Ishikawa (cell line): ENCODE results near the gene ZNF280D.

Experiments
- CEBPB ChIP-seq: IDR thresholded peaks from 2 replicates; pipeline ENCODE4 v1.6.1; 2012
- CREB1 ChIP-seq: IDR thresholded peaks from 2 replicates; pipeline ENCODE4 v1.6.1; 2012; ENCODE audit warnings: low read depth
- EGR1 ChIP-seq: IDR thresholded peaks from 2 replicates; pipeline ENCODE4 v1.6.1; 2012
- EP300 ChIP-seq: IDR thresholded peaks from 2 replicates; pipeline ENCODE4 v1.6.1; 2012; ENCODE audit warnings: borderline replicate concordance
- FOXM1 ChIP-seq: IDR thresholded peaks from 2 replicates; pipeline ENCODE4 v1.6.1; 2012; ENCODE audit warnings: low read depth, borderline replicate concordance
- NFIC ChIP-seq: IDR thresholded peaks from 2 replicates; pipeline ENCODE4 v1.6.1; 2012
- RAD21 ChIP-seq: IDR thresholded peaks from 2 replicates; pipeline ENCODE4 v1.6.1; 2012; ENCODE audit warnings: low read depth
- REST ChIP-seq: IDR thresholded peaks from 2 replicates; pipeline ENCODE4 v1.6.1; 2012; ENCODE audit warnings: low read depth, mild to moderate bottlenecking
- TAF1 ChIP-seq: IDR thresholded peaks from 2 replicates; pipeline ENCODE4 v1.6.1; 2012; ENCODE audit warnings: low read depth, mild to moderate bottlenecking
- TCF12 ChIP-seq: IDR thresholded peaks from 2 replicates; pipeline ENCODE4 v1.6.1; 2012; ENCODE audit warnings: low read depth
- TEAD4 ChIP-seq: IDR thresholded peaks from 2 replicates; pipeline ENCODE4 v1.6.1; 2012
- YY1 ChIP-seq: IDR thresholded peaks from 2 replicates; pipeline ENCODE4 v1.6.1; 2012; ENCODE audit warnings: low read depth
- ZBTB7A ChIP-seq: IDR thresholded peaks from 2 replicates; pipeline ENCODE4 v1.6.1; 2012; ENCODE audit warnings: low read depth
- TF ChIP-seq, protein P1 (sequence below): IDR thresholded peaks from 2 replicates; pipeline ENCODE4 v1.6.1; 2012
- TF ChIP-seq, protein P2 (sequence below): IDR thresholded peaks from 2 replicates; pipeline ENCODE4 v1.6.1; 2012

Gene ZNF280D

GRCh38 chr15:56749982-56750381 is 16.7 kb upstream of the ZNF280D start:
- TF ChIP-seq EGR1 (no peak), CEBPB (no peak), FOXM1 (no peak), RAD21 (no peak), TCF12 (no peak), NFIC (no peak), CREB1 (no peak), YY1 (no peak), ZBTB7A (no peak), TEAD4 (no peak), EP300 (no peak), REST (no peak)
- TF ChIP-seq, protein P1, sequence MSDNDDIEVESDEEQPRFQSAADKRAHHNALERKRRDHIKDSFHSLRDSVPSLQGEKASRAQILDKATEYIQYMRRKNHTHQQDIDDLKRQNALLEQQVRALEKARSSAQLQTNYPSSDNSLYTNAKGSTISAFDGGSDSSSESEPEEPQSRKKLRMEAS: no peak
- TF ChIP-seq, protein P2, sequence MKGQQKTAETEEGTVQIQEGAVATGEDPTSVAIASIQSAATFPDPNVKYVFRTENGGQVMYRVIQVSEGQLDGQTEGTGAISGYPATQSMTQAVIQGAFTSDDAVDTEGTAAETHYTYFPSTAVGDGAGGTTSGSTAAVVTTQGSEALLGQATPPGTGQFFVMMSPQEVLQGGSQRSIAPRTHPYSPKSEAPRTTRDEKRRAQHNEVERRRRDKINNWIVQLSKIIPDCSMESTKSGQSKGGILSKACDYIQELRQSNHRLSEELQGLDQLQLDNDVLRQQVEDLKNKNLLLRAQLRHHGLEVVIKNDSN: no peak

- TF ChIP-seq TEAD4 (no peak), CREB1 (no peak), EP300 (no peak), FOXM1 (no peak), TCF12 (no peak)
Observed at GRCh38 chr15:56744701-56745683, 11.7 kb upstream of the ZNF280D start.

DNA sequence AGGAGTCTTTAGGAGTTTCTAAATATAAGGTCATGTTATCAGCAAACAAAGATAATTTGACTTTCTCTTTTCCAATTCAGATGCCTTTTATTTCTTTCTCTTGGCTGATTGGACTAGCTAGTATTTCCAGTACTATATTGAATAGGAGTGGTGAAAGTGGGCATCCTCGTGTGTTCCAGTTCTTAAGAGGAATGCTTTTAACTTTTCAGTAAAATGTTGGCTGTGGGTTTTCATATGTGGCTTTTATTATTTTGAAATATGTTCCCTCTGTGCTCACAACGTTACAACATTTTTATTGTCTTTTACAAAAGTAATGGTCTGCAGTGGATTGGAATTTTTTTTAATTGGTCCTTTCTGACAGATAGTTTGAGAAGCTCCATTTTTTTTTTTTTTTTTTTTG is 8.2 kb upstream of the ZNF280D start:
- TF ChIP-seq, protein P1: no peak
- TF ChIP-seq CREB1: no peak
- TF ChIP-seq, protein P2: no peak
- TF ChIP-seq TAF1: no peak
- TF ChIP-seq NFIC: no peak
- TF ChIP-seq FOXM1: no peak
- TF ChIP-seq YY1: no peak
- TF ChIP-seq TCF12: no peak
- TF ChIP-seq CEBPB: no peak
- no peak for TF ChIP-seq ZBTB7A
- no peak for TF ChIP-seq RAD21
- TF ChIP-seq EP300: no peak
- TF ChIP-seq REST: no peak
- TF ChIP-seq EGR1: no peak
- TF ChIP-seq TEAD4: no peak

GRCh38 chr15:56739964-56740640 is 6.8 kb upstream of the ZNF280D start:
- TF ChIP-seq RAD21 (no peak), TEAD4 (no peak), CEBPB (no peak), FOXM1 (no peak), EP300 (no peak), TCF12 (no peak), YY1 (no peak), NFIC (no peak), EGR1 (no peak), REST (no peak), CREB1 (no peak), TAF1 (no peak), ZBTB7A (no peak)
- TF ChIP-seq, protein P1: no peak
- TF ChIP-seq, protein P2: no peak
